WTC11 (cell line): Measurements from ENCODE around the gene NEB. TPM values are rescaled to one million over a fixed set of nuclear protein-coding genes. Genes with fewer than 3 reads are reported as not detected.
A peak's percentile ranks its signal among the peaks of the same experiment; 100 is the strongest.

Source experiments
- ATAC-seq: fragments of 200-7000 bp; cut with Tn5 transposase; 2 replicates; pipeline ENCODE4 v1.10.0; 2021; ENCODE audit warnings: mild to moderate bottlenecking, moderate library complexity
- CTCF ChIA-PET: fragments of 300-600 bp; sonication (Branson Sonifier 250); formaldehyde crosslinking; loops from one replicate; lab custom pipeline; 2021; ENCODE audit warnings: antibody characterized with exemption; lab: Charles Lee
- POLR2A ChIA-PET: fragments of 350-600 bp; sonication (Branson Sonifier 250); formaldehyde crosslinking; loops from one replicate; lab custom pipeline; 2021; ENCODE audit warnings: antibody characterized with exemption; lab: Charles Lee
- DNase-seq: peaks from one replicate; pipeline ENCODE4 v3.0.0; 2021; ENCODE audit warnings: low spot score
- H3K27ac Mint-ChIP-seq: 2 replicates; pipeline ENCODE4 v1.8.0; 2021; ENCODE audit warnings: mixed read lengths
- H3K27me3 Mint-ChIP-seq: 2 replicates; pipeline ENCODE4 v1.8.0; 2021; ENCODE audit warnings: low read depth, mild to moderate bottlenecking, moderate library complexity, mixed read lengths
- H3K36me3 Mint-ChIP-seq: 2 replicates; pipeline ENCODE4 v1.8.0; 2021; ENCODE audit warnings: mixed read lengths
- H3K4me1 Mint-ChIP-seq: 2 replicates; pipeline ENCODE4 v1.8.0; 2022; ENCODE audit warnings: mixed read lengths
- H3K4me3 Mint-ChIP-seq: 2 replicates; pipeline ENCODE4 v1.8.0; 2021; ENCODE audit warnings: mild to moderate bottlenecking, moderate library complexity, mixed read lengths
- H3K9me3 Mint-ChIP-seq: 2 replicates; pipeline ENCODE4 v1.8.0; 2021; ENCODE audit warnings: mixed read lengths
- GABPB1 ChIP-seq: sonication (generic); formaldehyde crosslinking; IDR thresholded peaks from 2 replicates; pipeline ENCODE4 v1.8.1; 2023; ENCODE audit warnings: mild to moderate bottlenecking, missing genetic modification reagents
- GTF2I ChIP-seq: fragments of 250-450 bp; sonication (Bioruptor Pico); conservative IDR thresholded peaks from 2 replicates; pipeline ENCODE4 v1.4.0; 2021; ENCODE audit warnings: mild to moderate bottlenecking
- HMGA2 ChIP-seq: fragments of 250-450 bp; sonication (Bioruptor Pico); IDR thresholded peaks from 2 replicates; pipeline ENCODE4 v1.4.0; 2021; ENCODE audit warnings: mild to moderate bottlenecking, moderate library complexity
- JAZF1 ChIP-seq: fragments of 250-450 bp; sonication (Bioruptor Pico); IDR thresholded peaks from 2 replicates; pipeline ENCODE4 v1.9.0; 2021; ENCODE audit warnings: moderate library complexity, mild to moderate bottlenecking, inconsistent platforms
- JUN ChIP-seq: sonication (generic); formaldehyde crosslinking; IDR thresholded peaks from 2 replicates; pipeline ENCODE4 v1.8.0; 2023; ENCODE audit warnings: mild to moderate bottlenecking, missing genetic modification reagents
- NFATC4 ChIP-seq: fragments of 250-450 bp; sonication (Bioruptor Pico); IDR thresholded peaks from 2 replicates; pipeline ENCODE4 v1.9.0; 2021; ENCODE audit warnings: mild to moderate bottlenecking
- NR1H2 ChIP-seq: sonication (generic); formaldehyde crosslinking; IDR thresholded peaks from 2 replicates; pipeline ENCODE4 v1.9.0; 2021; ENCODE audit warnings: mild to moderate bottlenecking, moderate library complexity, missing genetic modification reagents
- NR2C2 ChIP-seq: sonication (generic); formaldehyde crosslinking; IDR thresholded peaks from 2 replicates; pipeline ENCODE4 v1.8.0; 2022; ENCODE audit warnings: mild to moderate bottlenecking, missing genetic modification reagents
- OVOL2 ChIP-seq: fragments of 250-450 bp; sonication (Bioruptor Pico); IDR thresholded peaks from 2 replicates; pipeline ENCODE4 v1.9.0; 2021; ENCODE audit warnings: mild to moderate bottlenecking, borderline replicate concordance
- PRRX2 ChIP-seq: fragments of 250-450 bp; sonication (Bioruptor Pico); IDR thresholded peaks from 2 replicates; pipeline ENCODE4 v1.8.0; 2021; ENCODE audit warnings: mild to moderate bottlenecking
- SMAD4 ChIP-seq: sonication (generic); formaldehyde crosslinking; IDR thresholded peaks from 2 replicates; pipeline ENCODE4 v1.8.0; 2022; ENCODE audit warnings: mild to moderate bottlenecking, missing genetic modification reagents
- SP1 ChIP-seq: sonication (generic); formaldehyde crosslinking; conservative IDR thresholded peaks from 2 replicates; pipeline ENCODE4 v1.8.1; 2022; ENCODE audit warnings: missing genetic modification reagents
- TCF7 ChIP-seq: sonication (generic); formaldehyde crosslinking; IDR thresholded peaks from 2 replicates; pipeline ENCODE4 v1.8.0; 2022; ENCODE audit warnings: mild to moderate bottlenecking, low read depth, missing genetic modification reagents, moderate library complexity
- TEAD4 ChIP-seq: sonication (generic); formaldehyde crosslinking; IDR thresholded peaks from 2 replicates; pipeline ENCODE4 v1.8.0; 2022; ENCODE audit warnings: mild to moderate bottlenecking, missing genetic modification reagents
- ZBTB21 ChIP-seq: sonication (generic); formaldehyde crosslinking; IDR thresholded peaks from 2 replicates; pipeline ENCODE4 v1.8.1; 2023; ENCODE audit warnings: mild to moderate bottlenecking, missing genetic modification reagents, borderline replicate concordance
- ZNF263 ChIP-seq: sonication (generic); formaldehyde crosslinking; IDR thresholded peaks from 2 replicates; pipeline ENCODE4 v1.8.1; 2022; ENCODE audit warnings: low read depth, mild to moderate bottlenecking, moderate library complexity, missing genetic modification reagents
- ZNF423 ChIP-seq: fragments of 250-450 bp; sonication (Bioruptor Pico); IDR thresholded peaks from 2 replicates; pipeline ENCODE4 v2.1.2; 2022; ENCODE audit warnings: mild to moderate bottlenecking, moderate library complexity
- total RNA-seq: library from RNA; stranded (reverse); gene quantifications from 3 replicates; pipeline ENCODE4 v1.2.3, GENCODE V29; 2021
- TF ChIP-seq, protein P1 (sequence below): sonication (generic); formaldehyde crosslinking; IDR thresholded peaks from 2 replicates; pipeline ENCODE4 v1.8.0; 2023; ENCODE audit warnings: mild to moderate bottlenecking, missing genetic modification reagents
- TF ChIP-seq, protein P2 (sequence below): fragments of 250-450 bp; sonication (Bioruptor Pico); IDR thresholded peaks from 2 replicates; pipeline ENCODE4 v1.9.0; 2021; ENCODE audit warnings: mild to moderate bottlenecking
- TF ChIP-seq, protein P3 (sequence below): sonication (generic); formaldehyde crosslinking; IDR thresholded peaks from 2 replicates; pipeline ENCODE4 v1.8.1; 2022; ENCODE audit warnings: mild to moderate bottlenecking, missing genetic modification reagents, moderate library complexity, borderline replicate concordance
- TF ChIP-seq, protein P4 (sequence below): sonication (generic); formaldehyde crosslinking; IDR thresholded peaks from 2 replicates; pipeline ENCODE4 v1.8.1; 2023; ENCODE audit warnings: mild to moderate bottlenecking, moderate library complexity, missing genetic modification reagents

NEB gene
- total RNA-seq, 1 experiment from 2014 or later, result 1.9 TPM

DNA sequence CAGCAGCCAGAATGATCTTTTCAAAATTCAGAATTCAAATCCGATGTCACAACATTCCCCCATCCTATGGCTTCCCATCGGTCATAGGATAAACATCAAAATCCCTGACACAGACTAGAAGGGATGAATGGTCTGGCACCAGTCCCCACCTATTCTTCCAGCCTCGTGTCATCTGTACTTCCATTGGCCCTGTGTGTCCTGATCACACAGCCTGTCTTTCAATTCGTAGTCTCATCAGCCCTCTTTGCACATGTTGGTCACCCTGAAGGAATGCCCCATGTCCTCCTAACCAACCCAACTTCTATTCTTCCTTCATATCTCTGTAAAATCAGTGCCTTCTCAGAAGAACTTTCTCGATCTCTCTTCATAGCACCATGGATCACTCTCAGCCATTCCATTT lies 157.2 kb downstream of the NEB start (continued):
- TF ChIP-seq, protein P1, sequence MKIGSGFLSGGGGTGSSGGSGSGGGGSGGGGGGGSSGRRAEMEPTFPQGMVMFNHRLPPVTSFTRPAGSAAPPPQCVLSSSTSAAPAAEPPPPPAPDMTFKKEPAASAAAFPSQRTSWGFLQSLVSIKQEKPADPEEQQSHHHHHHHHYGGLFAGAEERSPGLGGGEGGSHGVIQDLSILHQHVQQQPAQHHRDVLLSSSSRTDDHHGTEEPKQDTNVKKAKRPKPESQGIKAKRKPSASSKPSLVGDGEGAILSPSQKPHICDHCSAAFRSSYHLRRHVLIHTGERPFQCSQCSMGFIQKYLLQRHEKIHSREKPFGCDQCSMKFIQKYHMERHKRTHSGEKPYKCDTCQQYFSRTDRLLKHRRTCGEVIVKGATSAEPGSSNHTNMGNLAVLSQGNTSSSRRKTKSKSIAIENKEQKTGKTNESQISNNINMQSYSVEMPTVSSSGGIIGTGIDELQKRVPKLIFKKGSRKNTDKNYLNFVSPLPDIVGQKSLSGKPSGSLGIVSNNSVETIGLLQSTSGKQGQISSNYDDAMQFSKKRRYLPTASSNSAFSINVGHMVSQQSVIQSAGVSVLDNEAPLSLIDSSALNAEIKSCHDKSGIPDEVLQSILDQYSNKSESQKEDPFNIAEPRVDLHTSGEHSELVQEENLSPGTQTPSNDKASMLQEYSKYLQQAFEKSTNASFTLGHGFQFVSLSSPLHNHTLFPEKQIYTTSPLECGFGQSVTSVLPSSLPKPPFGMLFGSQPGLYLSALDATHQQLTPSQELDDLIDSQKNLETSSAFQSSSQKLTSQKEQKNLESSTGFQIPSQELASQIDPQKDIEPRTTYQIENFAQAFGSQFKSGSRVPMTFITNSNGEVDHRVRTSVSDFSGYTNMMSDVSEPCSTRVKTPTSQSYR (CRISPR knock-in tag), result no peak
- TF ChIP-seq TEAD4, result no peak
- TF ChIP-seq ZNF423 (CRISPR knock-in tag), result no peak
- no peak for TF ChIP-seq ZNF263 (CRISPR knock-in tag)
- TF ChIP-seq TCF7 (CRISPR knock-in tag), result no peak
- TF ChIP-seq SP1 (CRISPR knock-in tag), result no peak
- no peak for TF ChIP-seq GTF2I (CRISPR knock-in tag)
- TF ChIP-seq ZBTB21, result no peak

DNA sequence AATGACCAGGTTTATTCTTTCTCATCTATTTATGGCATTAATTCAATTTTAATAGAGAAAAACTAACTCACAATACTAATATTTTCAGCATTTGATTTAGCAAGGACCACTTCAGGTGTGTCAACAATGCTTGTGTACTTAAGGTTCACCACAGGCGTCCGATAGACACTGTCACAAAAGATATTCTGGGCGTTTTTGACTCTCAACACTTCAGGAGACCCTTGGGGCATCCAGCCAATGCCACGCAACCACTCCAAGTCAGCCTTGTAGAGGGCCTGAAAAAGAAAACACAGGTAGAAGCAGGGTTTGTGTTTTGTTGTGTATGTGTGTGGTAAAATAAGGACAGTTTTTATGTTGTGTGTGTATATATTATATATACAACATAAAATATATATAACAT lies 158.2 kb downstream of the NEB start:
- no peak overlapping the region for H3K4me3 Mint-ChIP-seq
- ChIA-PET CTCF (interaction anchor here (0.7 kb wide), 1 partner anchor 24 kb away, joined by 3 read pairs; no protein-coding TSS in a partner anchor), POLR2A (no interaction called here)
- DNase-seq (no peak), ATAC-seq (no peak)
- TF ChIP-seq NFATC4, result no peak
- no peak for TF ChIP-seq NR2C2
- H3K36me3 Mint-ChIP-seq, result no peaks in the 10 kb centered on the region
- H3K9me3 Mint-ChIP-seq, result no peaks in the 10 kb centered on the region
- no peaks in the 10 kb centered on the region for H3K27me3 Mint-ChIP-seq
- H3K4me1 Mint-ChIP-seq, result 0 out of 2 replicates have a peak, but pooled peaks cover 2% of the 10 kb centered on the region
- no peak overlapping the region for H3K27ac Mint-ChIP-seq

DNA sequence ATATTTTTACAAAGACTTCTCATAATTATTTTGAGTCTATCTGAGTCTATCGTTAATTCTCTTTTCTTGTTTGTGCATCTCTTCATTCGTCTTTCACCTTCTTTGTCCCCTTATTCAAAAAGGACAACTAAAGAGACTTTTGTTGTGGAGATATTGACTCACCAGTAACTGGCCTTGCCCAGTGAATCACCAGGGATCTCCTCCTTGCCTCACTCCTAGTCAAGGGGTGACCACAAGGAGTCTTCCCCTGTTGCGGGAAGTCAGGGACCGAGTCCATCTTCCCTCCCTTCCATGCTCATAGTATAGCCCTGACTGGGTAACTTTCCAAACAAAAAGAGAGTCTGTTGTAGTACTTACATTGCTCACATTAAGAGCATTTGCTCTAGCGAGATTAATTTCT lies 158.9 kb downstream of the NEB start:
- Mint-ChIP-seq H3K27ac (no peak overlapping the region), H3K27me3 (no peaks in the 10 kb centered on the region), H3K36me3 (no peaks in the 10 kb centered on the region), H3K4me3 (no peak overlapping the region), H3K9me3 (no peaks in the 10 kb centered on the region), H3K4me1 (0 out of 2 replicates have a peak, but pooled peaks cover 2% of the 10 kb centered on the region)
- ChIA-PET CTCF (no interaction called here), POLR2A (no interaction called here)
- TF ChIP-seq OVOL2 (CRISPR knock-in tag) (no peak), GABPB1 (CRISPR knock-in tag) (no peak), SMAD4 (CRISPR knock-in tag) (no peak), ZNF263 (CRISPR knock-in tag) (no peak), ZBTB21 (no peak), JUN (CRISPR knock-in tag) (no peak), HMGA2 (CRISPR knock-in tag) (no peak), NR2C2 (no peak), NR1H2 (CRISPR knock-in tag) (no peak), PRRX2 (CRISPR knock-in tag) (no peak), JAZF1 (no peak)
- TF ChIP-seq, protein P2, sequence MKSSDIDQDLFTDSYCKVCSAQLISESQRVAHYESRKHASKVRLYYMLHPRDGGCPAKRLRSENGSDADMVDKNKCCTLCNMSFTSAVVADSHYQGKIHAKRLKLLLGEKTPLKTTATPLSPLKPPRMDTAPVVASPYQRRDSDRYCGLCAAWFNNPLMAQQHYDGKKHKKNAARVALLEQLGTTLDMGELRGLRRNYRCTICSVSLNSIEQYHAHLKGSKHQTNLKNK (CRISPR knock-in tag), result no peak
- TF ChIP-seq, protein P3, sequence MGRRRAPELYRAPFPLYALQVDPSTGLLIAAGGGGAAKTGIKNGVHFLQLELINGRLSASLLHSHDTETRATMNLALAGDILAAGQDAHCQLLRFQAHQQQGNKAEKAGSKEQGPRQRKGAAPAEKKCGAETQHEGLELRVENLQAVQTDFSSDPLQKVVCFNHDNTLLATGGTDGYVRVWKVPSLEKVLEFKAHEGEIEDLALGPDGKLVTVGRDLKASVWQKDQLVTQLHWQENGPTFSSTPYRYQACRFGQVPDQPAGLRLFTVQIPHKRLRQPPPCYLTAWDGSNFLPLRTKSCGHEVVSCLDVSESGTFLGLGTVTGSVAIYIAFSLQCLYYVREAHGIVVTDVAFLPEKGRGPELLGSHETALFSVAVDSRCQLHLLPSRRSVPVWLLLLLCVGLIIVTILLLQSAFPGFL (CRISPR knock-in tag), result no peak
- TF ChIP-seq, protein P4, sequence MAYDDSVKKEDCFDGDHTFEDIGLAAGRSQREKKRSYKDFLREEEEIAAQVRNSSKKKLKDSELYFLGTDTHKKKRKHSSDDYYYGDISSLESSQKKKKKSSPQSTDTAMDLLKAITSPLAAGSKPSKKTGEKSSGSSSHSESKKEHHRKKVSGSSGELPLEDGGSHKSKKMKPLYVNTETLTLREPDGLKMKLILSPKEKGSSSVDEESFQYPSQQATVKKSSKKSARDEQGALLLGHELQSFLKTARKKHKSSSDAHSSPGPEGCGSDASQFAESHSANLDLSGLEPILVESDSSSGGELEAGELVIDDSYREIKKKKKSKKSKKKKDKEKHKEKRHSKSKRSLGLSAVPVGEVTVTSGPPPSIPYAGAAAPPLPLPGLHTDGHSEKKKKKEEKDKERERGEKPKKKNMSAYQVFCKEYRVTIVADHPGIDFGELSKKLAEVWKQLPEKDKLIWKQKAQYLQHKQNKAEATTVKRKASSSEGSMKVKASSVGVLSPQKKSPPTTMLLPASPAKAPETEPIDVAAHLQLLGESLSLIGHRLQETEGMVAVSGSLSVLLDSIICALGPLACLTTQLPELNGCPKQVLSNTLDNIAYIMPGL, result no peak
- ATAC-seq, result peak; percentile 60
- no peak for DNase-seq
